Muscle of arm (tissue), 14 donors: ENCODE measurements around the gene C12orf42. TPM values are rescaled to one million over a fixed set of nuclear protein-coding genes. Genes with fewer than 3 reads are reported as not detected.

Experiments
- DNase-seq: peaks from one replicate; pipeline ENCODE4 v3.0.0-alpha.2; 2013
- long read RNA-seq, 11 donors: transcript quantifications; one replicate each; lab custom pipeline, GENCODE V29; 2026
- polyA plus RNA-seq, 12 donors: library from polyadenylated mRNA; unstranded; fragments of 120-200 nt; gene quantifications; one replicate each; pipeline ENCODE4 v1.2.1, GENCODE V29; 2013; ENCODE audit not compliant: insufficient read length in 12 of 12

C12orf42 gene
- polyA plus RNA-seq = 1 to 10 TPM in 9 of 12 donors, under 1 TPM in 1, not detected in 2; 0.84 to 4.0 (median 2.4) TPM
- long read RNA-seq, donor 1 = 0 reads
- long read RNA-seq, donor 2 = 0 reads
- long read RNA-seq, donor 3 = 0 reads
- long read RNA-seq, donor 4 = 0 reads
- long read RNA-seq, donor 5 = 0 reads
- long read RNA-seq, donor 6 = 0 reads
- long read RNA-seq, donor 7 = 0 reads
- long read RNA-seq, donor 8 = 0 reads
- long read RNA-seq, donor 9 = 0 reads
- long read RNA-seq, donor 10 = 0 reads
- long read RNA-seq, donor 11 = 0 reads

- DNase-seq = peak; percentile 15
Measured at GRCh38 chr12:103495469-103496456, at the start of gene C12orf42. TSS of gene C12orf42 (minus strand) at chr12:103495968. CDS start at chr12:103478426, 17,542 bp downstream.

GRCh38 chr12:103542078-103542477 is 46.3 kb upstream of the C12orf42 start:
- no peak for DNase-seq

GRCh38 chr12:103540319-103540718 is 44.6 kb upstream of the C12orf42 start:
- no peak for DNase-seq

GRCh38 chr12:103538397-103538796 is 42.6 kb upstream of the C12orf42 start:
- no peak for DNase-seq

- no peak for DNase-seq
Measured at GRCh38 chr12:103530307-103531066, 34.7 kb upstream of the C12orf42 start.

GRCh38 chr12:103529306-103529705 is 33.5 kb upstream of the C12orf42 start:
- DNase-seq = no peak

GRCh38 chr12:103524238-103524875 is 28.6 kb upstream of the C12orf42 start:
- no peak for DNase-seq

GRCh38 chr12:103523771-103524170 is 28.0 kb upstream of the C12orf42 start:
- DNase-seq = no peak

- DNase-seq = no peak
Measured at GRCh38 chr12:103520686-103521215, 25.0 kb upstream of the C12orf42 start.

- no peak for DNase-seq
Measured at GRCh38 chr12:103519632-103520031, 23.9 kb upstream of the C12orf42 start.

- no peak for DNase-seq
Measured at GRCh38 chr12:103518899-103519298, 23.1 kb upstream of the C12orf42 start.

GRCh38 chr12:103517161-103517560 is 21.4 kb upstream of the C12orf42 start:
- DNase-seq = no peak

GRCh38 chr12:103515341-103515740 is 19.6 kb upstream of the C12orf42 start:
- DNase-seq = no peak

- DNase-seq = no peak
Measured at GRCh38 chr12:103513875-103514274, 18.1 kb upstream of the C12orf42 start.

- DNase-seq = no peak
Measured at GRCh38 chr12:103505371-103506236, 9.8 kb upstream of the C12orf42 start.

GRCh38 chr12:103504606-103505005 is 8.8 kb upstream of the C12orf42 start:
- DNase-seq = no peak

GRCh38 chr12:103503546-103504480 is 8.0 kb upstream of the C12orf42 start:
- DNase-seq = no peak

- no peak for DNase-seq
Measured at GRCh38 chr12:103501447-103501846, 5.7 kb upstream of the C12orf42 start.

- no peak for DNase-seq
Measured at GRCh38 chr12:103499571-103499970, 3.8 kb upstream of the C12orf42 start.
